HG03060 (cell line): ENCODE data around the gene GEMIN2.
"Not testable (repeated sequence)": the region's sequence is repeated elsewhere in the genome, so short reads cannot be mapped to it uniquely, and the experiment has no call there.

Experiments used
- ATAC-seq: cut with Tn5 transposase; IDR thresholded peaks from one replicate; pipeline ENCODE4 v1.9.1; 2021; ENCODE audit warnings: low read depth, moderate number of reproducible peaks; ENCODE audit not compliant: unreplicated experiment

The GEMIN2 gene

DNA sequence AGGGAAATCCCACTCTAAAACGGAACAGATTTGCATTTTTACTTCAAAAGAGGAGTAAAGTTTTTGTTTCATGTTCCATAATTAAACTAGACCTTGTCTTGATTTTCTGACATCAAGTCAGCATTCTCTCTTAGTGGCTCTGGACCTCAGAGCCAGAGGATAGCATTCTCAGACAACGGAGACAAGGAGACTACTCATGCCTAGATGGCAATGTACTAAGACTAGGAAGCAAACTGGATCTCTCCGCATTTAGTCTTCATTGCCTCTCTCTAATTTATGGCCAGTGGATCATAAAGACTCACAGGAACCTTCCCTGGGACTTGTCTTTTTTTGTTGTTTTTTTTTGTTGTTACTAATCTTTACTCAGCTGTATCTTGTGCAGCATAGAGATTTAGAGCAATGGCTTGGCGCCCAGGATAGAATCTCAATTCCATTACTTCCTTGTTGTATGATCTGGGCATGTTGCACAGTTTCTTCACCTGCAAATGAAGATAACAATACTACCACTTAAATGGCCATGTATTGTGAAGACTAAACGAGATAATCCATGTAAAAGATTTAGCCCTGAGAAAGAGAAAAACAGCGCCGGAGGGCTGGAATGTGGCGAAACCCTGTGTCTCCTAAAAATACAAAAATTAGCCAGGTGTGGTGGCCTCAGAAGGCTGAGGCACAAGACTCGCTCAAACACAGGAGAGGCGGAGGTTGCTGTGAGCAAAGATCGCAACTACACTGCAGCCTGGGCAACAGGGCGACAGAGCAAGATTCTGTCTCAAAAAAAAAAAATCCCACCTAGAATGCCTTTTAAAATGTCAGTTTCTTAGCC is 4.0 kb upstream of the GEMIN2 start:
- no peak for ATAC-seq

DNA sequence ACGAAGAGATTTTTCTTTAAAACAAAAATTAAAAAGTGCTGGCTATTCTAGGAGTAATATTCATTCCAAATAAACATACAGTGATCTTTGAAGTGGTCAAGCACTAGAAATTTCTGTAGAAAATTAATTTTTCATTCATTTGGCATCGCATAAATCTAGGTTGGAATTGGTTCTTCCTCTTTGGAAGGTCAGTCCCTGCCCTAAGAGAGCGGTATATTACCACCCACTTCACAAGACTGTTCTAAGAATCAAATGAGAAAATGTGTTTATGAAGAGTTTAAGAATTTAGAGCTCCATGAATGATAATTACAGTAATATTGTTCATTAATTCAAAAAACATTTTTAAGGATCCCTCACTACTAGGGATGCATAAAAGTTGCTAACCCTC is 444 bp upstream of the GEMIN2 start:
- no peak for ATAC-seq

GRCh38 chr14:39122330-39123138 is 8.4 kb downstream of the GEMIN2 start:
- ATAC-seq = no peak

GRCh38 chr14:39137835-39138234 is 23.7 kb downstream of the GEMIN2 start:
- ATAC-seq = not testable (repeated sequence)

GRCh38 chr14:39138440-39138839 is 24.3 kb downstream of the GEMIN2 start:
- ATAC-seq = no peak

DNA sequence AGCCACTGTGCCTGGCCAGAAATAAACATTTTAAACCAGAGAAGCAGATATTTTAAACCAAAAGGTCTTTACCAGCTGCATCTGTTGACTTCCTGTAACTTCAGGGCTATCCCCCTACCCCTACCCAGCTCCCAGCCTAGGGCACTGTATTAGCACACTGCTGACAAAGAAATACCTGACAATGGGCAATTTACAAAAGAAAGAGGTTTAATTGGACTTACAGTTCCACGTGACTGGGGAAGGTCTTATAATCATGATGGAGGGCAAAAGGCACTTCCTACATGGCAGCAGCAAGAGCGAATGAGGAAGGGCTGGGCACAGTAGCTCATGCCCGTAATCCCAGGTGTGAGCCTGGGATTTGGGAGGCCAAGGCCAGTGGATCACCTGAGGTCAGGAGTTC is 26.0 kb downstream of the GEMIN2 start:
- no peak for ATAC-seq

DNA sequence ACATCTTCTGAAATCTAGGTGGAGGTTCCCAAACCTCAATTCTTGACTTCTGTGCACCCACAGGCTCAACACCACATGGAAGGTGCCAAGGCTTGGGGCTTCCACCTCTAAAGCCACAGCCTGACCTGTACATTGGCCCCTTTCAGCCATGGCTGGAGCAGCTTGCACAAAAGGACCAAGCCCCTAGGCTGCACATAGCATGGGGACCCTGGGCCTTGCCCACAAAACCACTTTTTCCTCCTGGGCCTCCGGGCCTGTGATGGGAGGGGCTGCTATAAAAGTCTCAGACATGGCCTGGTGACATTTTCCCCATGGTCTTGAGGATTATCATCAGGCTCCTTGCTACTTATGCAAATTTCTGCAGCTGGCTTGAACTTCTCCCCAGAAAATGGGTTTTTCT is 27.5 kb downstream of the GEMIN2 start:
- not testable (repeated sequence) for ATAC-seq

DNA sequence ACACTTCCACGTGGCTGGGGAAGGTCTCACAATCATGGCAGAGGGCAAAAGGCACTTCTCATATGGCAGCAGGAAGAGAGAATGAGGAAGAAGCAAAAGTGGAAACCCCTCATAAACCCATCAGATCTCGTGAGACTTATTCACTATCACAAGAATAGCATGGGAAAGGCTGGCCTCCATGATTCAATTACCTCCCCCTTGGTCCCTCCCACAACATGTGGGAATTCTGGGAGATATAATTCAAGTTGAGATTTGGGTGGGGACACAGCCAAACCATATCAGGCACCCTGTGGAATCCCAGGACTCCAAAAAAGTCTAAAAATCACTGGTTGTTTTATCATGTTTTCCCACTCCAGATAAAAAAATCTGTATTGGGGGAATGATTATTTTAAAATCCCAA is 29.1 kb downstream of the GEMIN2 start:
- ATAC-seq = not testable (repeated sequence)

DNA sequence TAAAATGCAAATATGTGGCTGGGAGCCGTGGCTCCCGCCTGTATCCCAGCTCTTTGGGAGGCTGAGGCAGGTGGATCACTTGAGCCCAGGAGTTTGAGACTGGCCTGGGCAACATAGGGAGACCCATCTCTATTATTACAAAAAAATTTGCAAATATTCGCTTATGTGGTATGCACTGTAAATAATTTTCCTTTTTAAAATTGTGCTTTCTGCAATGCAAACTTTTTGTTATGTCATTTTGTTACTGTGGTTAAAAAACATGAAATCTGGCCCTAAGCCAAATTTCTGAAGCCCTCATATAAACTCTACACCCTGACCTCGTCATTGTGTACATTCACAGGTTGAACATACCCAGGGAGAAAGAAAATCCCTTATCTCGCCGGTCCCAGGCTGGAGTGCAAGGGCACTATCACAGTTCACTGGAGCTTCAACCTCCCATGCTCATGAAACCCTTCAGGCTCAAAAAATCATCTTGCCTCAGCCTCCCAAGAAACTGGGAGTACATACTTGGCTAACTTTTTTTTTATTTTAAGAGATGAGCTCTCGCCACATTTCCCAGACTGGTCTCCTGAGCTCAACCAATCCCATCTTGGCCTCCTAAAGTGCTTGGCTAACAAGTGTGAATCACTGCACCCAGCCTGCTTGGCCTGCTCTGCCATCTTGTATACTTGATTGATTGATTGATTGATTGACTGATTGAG is 31.3 kb downstream of the GEMIN2 start:
- ATAC-seq = no peak

DNA sequence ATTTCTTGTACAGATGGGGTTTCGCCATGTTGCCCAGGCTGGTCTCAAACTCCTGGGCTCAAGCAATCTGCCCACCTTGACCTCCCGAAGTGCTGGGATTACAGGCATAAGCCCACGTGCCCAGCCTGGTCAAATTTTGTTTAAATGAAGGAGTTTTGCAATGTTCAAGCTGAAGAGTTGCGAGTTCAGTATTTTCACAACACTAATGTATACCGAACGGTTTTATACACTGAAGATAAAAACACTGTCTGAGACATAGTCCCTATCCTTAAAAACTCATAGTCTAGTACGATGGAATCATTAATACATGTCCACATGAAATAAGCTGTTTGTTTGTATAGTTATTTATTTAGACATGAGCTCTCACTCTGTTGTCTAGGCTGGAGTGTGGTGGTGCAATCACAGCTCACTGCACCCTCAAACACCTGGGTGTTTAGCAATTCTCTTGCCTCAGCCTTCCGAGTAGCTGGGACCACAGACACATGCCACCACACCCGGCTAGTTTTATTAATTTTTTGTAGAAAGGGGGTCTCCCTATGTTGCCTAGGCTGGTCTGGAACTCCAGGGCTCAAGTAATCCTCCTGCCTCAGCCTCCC is 40.6 kb downstream of the GEMIN2 start:
- no peak for ATAC-seq

DNA sequence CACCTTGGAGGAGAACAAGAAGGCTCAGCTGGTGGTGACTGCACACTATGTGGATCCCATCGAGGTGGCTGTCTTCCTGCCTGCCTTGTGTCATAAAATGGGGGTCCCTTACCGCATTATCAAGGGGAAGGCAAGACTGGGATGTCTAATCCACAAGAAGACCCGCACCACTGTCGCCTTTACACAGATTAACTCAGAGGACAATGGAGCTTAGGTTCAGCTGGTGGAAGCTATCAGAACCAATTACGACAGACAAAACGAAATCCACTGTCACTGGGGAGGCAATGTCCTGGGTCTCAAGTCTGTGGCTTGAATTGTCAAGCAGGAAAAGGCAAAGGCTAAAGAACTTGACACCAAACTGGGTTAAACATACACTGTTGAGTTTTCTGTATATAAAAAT is 43.4 kb downstream of the GEMIN2 start:
- no peak for ATAC-seq

DNA sequence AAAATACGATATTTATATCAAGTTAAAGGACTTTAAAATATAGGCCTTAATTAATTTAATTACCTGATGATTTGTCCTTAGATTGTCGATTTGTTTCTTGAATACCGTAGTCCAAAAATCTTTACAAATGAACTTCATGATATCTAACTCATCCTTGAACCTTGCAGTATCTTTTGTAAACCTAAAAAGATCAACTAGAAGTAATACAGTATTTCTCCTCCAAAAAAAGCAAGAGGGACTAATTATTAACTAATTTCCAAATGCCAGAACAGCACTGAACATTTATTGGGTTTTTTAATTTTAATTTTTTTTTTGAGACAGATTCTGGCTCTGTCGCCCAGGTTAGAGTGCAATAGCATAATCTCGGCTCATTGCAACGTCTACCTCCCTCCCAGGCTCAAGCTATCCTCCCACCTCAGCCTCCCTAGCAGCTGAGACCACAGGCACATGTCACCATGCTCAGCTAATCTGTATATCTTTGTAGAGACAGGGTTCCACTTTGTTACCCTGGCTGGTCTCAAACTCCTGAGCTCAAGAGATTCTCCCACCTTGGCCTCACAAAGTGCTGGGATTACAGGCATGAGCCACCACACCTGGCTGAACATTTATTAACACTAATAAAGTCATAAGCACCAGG is 44.2 kb downstream of the GEMIN2 start:
- no peak for ATAC-seq

DNA sequence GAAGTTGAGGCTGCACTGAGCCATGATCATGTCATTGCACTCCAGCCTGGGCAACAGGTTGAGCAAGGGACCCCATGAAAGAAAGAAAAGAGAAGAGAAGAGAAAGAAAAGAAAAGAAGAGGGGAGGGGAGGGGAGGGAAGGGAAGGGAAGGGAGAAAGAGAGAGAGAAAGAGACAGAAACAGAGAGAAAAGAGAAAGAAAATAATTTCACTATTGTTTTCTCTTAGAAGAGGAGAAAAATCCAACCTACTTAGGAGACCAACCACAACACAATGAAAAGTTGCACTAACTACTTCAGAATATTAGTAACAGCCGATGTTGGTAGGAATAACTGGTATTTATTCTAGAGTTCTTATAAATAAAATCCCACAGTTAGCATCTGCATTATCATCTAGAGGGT is 46.4 kb downstream of the GEMIN2 start:
- ATAC-seq = no peak

DNA sequence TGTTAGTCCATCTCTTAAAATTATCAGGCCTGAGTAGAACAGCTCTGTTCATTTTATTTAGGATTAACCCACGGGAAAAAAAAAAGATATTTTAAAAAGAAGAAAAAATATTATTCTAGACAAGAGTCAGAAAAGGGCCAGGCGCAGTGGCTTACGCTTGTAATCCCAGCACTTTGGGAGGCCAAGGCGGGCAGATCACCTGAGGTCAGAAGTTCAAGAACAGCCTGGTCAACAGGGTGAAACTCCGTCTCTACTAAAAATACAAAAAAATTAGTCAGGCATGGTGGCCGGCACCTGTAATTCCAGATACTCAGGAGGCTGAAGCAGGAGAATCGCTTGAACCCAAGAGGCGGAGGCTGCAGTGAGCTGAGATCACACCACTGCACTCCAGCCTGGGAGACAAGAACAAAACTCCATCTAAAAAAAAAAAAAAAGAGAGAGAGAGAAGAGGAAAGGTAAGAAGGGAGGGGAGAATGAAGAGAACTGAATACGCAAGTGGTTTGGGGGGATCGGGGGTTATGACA is 53.7 kb downstream of the GEMIN2 start:
- not testable (repeated sequence) for ATAC-seq

DNA sequence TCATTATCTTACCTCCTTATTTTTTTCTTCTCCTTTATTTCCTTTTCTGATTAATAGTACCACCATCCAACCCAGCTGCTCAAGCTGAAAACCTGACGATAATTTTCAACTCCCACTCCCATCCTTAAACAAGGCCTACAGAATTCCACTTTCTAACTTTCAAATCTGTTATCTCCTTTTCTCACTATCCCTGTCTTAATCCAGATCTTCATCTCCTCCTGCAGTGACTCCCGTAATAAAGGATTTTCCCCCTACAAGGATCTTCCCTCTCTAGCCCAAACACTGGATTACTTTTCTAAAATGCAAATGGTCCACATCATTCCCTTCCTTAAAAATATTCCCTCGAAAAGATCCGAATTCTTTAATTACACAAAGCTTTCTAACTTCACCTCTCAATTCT is 54.5 kb downstream of the GEMIN2 start:
- ATAC-seq = no peak

DNA sequence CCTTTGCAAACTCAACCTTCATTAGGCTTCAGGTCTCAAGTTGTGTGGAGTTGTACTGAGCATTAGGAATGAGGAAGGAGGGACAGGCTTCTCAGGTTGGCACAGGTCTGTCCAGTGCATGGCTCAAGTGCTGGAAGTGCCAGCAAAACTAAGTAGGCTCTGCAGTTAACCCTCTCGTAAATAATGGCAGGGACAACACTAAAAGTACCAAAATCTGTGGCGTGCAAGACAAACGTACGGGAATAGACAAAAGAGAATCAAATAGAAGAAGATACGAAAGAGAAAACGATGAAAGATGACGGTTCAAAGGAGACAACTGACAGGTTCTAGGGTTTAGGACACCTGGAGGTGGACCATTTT is 55.4 kb downstream of the GEMIN2 start:
- ATAC-seq = no peak

- no peak for ATAC-seq
These were observed 59.1 kb downstream of the GEMIN2 start for GRCh38 chr14:39173198-39173597.

GRCh38 chr14:39174560-39175444 is 60.7 kb downstream of the GEMIN2 start, which contains the start of gene PNN:
PNN (plus strand) TSS chr14:39175254; CDS start chr14:39175280, 26 bp downstream.
- ATAC-seq = peak; percentile 91
